NCI-H2029 (cell line): ENCODE measurements around the gene KMT2B.
A peak's percentile ranks its signal among the peaks of the same experiment; 100 is the strongest.
"Not testable (repeated sequence)": the region's sequence is repeated elsewhere in the genome, so short reads cannot be mapped to it uniquely, and the experiment has no call there.

Experiments
- DNase-seq: peaks from one replicate; lab custom pipeline; 2025; lab: John Stamatoyannopoulos, UW

The KMT2B gene, protein sequence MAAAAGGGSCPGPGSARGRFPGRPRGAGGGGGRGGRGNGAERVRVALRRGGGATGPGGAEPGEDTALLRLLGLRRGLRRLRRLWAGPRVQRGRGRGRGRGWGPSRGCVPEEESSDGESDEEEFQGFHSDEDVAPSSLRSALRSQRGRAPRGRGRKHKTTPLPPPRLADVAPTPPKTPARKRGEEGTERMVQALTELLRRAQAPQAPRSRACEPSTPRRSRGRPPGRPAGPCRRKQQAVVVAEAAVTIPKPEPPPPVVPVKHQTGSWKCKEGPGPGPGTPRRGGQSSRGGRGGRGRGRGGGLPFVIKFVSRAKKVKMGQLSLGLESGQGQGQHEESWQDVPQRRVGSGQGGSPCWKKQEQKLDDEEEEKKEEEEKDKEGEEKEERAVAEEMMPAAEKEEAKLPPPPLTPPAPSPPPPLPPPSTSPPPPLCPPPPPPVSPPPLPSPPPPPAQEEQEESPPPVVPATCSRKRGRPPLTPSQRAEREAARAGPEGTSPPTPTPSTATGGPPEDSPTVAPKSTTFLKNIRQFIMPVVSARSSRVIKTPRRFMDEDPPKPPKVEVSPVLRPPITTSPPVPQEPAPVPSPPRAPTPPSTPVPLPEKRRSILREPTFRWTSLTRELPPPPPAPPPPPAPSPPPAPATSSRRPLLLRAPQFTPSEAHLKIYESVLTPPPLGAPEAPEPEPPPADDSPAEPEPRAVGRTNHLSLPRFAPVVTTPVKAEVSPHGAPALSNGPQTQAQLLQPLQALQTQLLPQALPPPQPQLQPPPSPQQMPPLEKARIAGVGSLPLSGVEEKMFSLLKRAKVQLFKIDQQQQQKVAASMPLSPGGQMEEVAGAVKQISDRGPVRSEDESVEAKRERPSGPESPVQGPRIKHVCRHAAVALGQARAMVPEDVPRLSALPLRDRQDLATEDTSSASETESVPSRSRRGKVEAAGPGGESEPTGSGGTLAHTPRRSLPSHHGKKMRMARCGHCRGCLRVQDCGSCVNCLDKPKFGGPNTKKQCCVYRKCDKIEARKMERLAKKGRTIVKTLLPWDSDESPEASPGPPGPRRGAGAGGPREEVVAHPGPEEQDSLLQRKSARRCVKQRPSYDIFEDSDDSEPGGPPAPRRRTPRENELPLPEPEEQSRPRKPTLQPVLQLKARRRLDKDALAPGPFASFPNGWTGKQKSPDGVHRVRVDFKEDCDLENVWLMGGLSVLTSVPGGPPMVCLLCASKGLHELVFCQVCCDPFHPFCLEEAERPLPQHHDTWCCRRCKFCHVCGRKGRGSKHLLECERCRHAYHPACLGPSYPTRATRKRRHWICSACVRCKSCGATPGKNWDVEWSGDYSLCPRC (N-terminal part only)

GRCh38 chr19:35717665-35718344, at the start of gene KMT2B:
KMT2B (plus strand) TSS chr19:35718003; CDS start chr19:35718019, 16 bp downstream.
- DNase-seq = no peak

DNA sequence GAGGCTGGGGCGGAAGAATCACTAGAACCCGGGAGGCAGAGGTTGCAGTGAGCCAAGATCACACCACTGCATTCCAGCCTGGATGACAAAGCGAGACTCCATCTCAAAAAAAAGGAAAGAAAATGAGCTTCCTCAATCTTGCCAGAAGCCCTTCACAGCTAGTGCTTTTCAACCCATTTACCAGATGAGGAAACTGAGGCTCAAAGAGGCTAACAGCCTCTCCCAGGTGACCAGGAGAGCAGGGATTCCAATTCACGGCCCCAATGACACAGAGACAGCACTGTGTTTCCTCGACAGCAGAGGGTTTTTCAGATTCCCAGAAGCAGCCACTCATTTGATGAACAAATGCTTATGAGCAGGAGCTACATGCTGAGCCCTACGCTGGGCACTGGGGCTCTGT, 48.2 kb upstream of the KMT2B start:
- no peak for DNase-seq

GRCh38 chr19:35669974-35670373, 47.8 kb upstream of the KMT2B start:
- DNase-seq = no peak

DNA sequence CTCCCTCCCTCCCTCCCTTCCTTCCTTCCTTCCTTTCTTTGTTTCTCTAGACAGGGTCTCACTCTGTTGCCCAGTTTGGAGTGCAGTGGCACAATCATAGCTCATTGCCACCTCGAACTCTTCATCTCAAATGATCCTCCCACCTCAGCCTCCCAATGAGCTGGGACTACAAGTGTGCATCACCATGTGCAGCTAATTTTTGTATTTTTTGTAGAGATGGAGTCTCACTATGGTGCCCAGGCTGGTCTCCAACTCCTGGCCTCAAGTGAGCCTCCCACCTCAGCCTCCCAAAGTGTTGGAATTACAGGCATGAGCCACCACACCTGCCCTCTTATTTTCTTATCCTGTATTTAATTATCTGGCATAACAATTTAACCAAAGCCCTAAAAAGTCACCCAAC, 47.1 kb upstream of the KMT2B start:
- no peak for DNase-seq

GRCh38 chr19:35671818-35672217, 46.0 kb upstream of the KMT2B start:
- no peak for DNase-seq

- DNase-seq = no peak
Measured at GRCh38 chr19:35673121-35673804, 44.5 kb upstream of the KMT2B start.

DNA sequence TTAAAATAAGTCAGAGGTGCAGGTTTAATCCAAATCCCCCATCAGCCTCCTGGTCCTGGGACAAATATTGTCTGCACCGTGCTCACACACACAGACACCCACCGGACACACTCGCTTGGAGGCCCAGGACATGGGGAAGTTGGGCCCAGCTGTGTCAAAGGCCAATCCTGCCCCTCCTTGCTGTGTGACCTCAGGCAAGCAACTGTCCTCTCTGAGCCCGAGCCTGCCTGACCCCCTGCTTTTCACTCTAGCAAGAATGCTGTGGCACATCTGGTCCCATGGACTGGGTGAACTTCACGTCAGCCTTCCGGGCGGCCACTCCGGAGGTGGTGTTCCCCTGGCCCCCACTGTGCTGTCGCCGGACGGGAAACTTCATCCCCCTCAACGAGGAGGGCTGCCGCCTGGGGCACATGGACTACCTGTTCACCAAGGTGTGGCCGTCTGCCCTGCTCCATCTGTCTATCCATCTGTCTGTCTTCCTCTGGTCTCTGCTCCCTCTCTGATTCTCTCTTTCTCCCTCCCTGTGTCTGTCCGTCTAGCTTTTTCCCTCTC, 42.1 kb upstream of the KMT2B start:
- DNase-seq = no peak

GRCh38 chr19:35689836-35690235, 28.0 kb upstream of the KMT2B start:
- DNase-seq = no peak

DNA sequence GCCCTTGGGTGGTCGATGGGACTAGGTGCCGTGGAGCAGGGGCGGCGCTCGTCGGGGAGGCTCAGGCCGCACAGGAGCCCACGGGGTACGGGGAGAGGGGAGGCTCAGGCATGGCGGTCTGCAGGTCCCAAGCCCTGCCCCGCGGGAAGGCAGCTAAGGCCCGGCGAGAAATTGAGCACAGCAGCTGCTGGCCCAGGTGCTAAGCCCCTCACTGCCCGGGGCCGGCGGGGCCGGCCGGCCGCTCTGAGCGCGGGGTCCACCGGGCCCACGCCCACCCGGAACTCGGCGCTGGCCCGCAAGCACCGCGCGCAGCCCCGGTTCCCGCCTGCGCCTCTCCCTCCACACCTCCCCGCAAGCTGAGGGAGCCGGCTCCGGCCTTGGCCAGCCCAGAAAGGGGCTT, 26.7 kb upstream of the KMT2B start:
- not testable (repeated sequence) for DNase-seq

GRCh38 chr19:35692010-35692409, 25.8 kb upstream of the KMT2B start:
- DNase-seq = peak; percentile 53

- no peak for DNase-seq
Measured at GRCh38 chr19:35693422-35693821, 24.4 kb upstream of the KMT2B start.

DNA sequence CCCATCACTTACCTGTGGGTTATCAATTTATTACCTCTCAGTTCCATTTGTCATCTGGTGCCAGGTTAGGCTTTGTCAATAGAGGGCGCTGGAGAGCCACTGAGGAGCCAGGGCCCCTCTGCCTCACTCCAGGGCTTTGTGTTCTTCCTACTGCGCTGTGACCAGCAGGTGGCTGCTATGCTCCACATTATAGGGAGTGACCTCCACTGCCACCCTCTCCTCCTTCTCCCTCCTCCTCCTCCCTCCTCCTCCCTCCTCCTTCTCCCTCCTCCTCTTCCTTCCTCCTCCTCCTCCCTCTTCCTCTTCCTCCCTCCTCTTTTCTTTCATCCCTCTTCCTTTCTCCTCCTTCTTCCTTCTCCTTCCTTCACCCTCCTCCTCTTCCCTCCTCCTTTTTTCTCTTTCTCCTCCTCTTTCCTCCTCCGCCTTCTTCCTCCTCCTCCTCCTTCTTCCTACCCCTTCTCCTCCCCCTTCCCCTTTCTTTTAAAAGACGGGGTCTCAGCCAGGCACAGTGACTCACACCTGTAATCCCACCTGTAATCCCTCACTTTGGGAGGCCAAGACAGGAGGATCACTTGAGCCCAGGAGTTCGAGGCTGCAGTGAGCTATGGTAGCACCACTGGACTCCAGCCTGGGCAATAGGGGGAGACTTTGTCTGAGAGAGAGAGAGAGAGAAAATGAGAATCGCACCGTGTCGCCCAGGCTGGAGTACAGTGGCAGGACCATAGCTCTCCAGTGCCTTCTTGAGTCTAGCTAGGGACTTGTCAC, 23.8 kb upstream of the KMT2B start:
- peak; percentile 91 for DNase-seq

DNA sequence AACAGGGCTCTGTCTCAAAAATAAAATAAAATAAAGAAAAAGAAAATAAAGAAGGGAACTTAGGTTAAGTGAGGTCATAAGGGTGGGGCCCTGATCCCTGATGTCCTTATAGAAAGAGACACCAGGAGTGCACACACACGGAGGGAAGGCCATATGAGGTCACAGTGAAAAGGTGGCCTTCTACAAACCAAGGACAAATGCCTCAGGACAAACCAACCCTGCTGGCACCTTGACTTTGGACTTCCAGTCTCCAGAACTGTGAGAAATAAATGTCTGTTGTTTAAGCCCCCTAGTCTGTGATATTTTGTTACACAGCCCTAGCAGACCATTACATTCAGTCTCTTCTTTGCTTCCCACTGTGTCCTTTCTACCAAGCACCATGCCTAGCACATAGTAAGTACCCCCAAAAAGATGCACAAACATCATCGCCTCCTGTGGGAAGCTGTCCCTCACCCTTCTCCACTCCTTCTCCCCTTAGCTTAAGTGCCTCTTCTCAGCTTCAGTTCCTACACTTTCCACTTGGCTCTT, 21.8 kb upstream of the KMT2B start:
- no peak for DNase-seq

GRCh38 chr19:35696835-35697234, 21.0 kb upstream of the KMT2B start:
- DNase-seq = no peak

DNA sequence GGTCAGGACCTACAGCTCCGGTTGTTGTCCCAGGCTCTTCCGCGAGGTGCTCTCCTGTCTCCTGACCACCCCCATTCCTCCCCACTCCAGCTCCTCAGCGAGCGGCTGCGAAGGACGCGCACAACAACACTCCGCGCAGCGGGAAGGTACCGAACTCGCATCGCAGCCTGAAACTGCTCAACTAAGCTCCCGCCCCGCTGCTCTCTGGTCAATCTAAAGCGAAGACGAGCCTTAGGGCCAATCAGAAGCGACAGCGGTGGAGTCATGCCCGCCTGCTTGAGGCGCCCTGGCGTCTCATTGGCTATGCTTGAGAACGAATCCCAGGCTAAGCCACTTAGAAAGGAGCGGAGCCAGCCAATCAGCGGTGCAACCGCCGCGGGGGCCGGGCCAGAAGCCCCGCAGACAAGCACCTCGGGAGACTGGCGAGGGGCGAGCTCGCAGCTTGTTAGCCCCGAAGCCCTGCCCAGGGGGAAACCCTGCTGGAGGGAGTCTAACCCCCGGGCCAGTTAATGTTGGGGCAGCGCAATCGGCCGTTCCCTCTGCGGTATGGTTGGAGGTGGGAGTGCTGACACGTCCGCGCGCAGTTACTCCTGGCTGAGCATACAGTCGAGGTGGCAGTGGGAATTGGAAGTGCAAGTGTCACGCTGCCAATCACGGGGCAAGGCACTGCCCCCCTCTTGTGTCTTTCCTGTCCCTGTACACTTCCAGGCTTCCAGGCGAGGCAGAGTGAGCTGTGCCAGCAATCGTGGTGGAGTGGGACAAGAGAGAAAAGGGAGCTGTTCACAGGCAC, 15.4 kb upstream of the KMT2B start:
- peak; percentile 97 for DNase-seq

DNA sequence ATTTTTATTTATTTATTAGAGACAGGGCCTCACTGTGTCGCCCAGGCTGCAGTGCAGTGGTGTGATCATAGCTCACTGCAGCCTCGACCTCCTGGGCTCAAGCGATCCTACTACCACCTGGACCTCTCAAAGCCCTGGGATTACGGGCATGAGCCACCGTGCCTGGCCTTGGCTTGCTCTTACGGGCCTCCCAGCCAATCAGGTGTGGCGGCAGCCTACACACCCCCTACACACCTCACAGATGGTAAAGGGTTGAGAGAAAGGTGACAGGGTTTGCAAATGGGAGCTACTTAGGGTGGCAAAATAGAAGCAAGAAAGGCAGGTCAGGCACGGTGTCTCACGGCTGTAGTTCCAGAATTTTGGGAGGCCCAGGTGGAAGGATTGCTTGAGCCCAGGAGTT, 14.5 kb upstream of the KMT2B start:
- DNase-seq = peak; percentile 14

DNA sequence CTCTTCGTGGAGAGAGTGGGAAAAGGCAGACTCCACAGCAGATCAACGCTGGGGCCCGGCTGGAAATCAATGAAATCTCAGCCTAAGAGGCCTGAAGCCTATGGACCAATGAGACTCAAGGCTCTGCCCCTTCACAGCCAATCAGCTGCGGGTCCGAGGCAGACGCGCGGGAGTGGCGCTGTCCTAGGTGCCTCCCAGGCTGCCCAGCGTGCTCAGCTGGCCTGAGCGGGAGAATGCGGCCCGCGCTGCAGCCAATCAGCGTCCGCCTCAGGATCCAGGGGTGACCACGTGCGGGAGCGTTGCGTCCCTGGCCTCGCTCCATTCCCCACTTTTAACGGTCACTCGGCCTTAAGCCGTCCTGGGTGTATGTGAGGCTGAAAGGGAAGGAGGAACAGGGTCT, 13.6 kb upstream of the KMT2B start, which contains the start of gene ZBTB32:
TSS of gene ZBTB32 (plus strand) at position 341 of the 400 bp plus-strand sequence. CDS start 10,069 bp downstream, outside the sequence.
- no peak for DNase-seq

DNA sequence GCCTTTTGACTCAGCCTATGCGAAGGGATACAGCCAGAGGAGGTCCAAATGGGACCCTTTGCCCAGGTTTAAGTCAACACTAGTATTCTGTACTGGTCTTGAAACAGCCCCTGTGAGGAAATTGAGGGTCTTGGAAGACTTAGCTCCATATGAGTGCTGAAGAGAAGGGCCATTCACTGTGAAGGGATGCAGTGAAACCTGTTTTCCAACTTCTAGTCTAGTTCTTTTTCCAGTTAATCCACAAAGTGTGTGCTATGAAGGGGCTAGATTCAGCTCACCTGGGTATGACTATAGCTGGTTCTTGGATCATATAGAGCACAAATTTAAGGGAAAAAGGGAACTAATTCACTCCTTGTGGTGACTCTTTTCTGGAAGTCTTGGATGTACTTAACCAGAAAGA, 9.4 kb upstream of the KMT2B start:
- no peak for DNase-seq
